Large intestine (tissue), 3 donors: ENCODE measurements around the gene ADCY7. TPM values are rescaled to one million over a fixed set of nuclear protein-coding genes. Genes with fewer than 3 reads are reported as not detected.
A peak's percentile ranks its signal among the peaks of the same experiment; 100 is the strongest.

Experiments
- DNase-seq, 2 donors: peaks; one replicate each; pipeline versions ENCODE4 v3.0.0 to v3.0.0-alpha.2; 2013
- H3K27ac ChIP-seq: one replicate; pipeline ENCODE4 v1.5.1; 2013; ENCODE audit warnings: low read length
- H3K27me3 ChIP-seq: 2 replicates; pipeline ENCODE4 v1.6.1; 2013; ENCODE audit warnings: low read length; ENCODE audit not compliant: control insufficient read depth, insufficient read depth
- H3K36me3 ChIP-seq: 2 replicates; pipeline ENCODE4 v1.6.1; 2013; ENCODE audit warnings: low read length; ENCODE audit not compliant: control insufficient read depth, insufficient read depth
- H3K4me1 ChIP-seq: one replicate; pipeline ENCODE4 v1.6.1; 2013; ENCODE audit warnings: low read length; ENCODE audit not compliant: control insufficient read depth, insufficient read depth
- H3K4me3 ChIP-seq: one replicate; pipeline ENCODE4 v1.5.1; 2013; ENCODE audit warnings: low read length
- H3K9me3 ChIP-seq: one replicate; pipeline ENCODE4 v1.6.1; 2013; ENCODE audit warnings: mild to moderate bottlenecking, low read depth, low read length, moderate library complexity; ENCODE audit not compliant: control insufficient read depth
- WGBS: methylation state at CpG from one replicate; pipeline ENCODE4 v1.1.5; 2013; ENCODE audit warnings: low lambda C conversion rate; ENCODE audit not compliant: insufficient coverage; 5-methylcytosine and 5-hydroxymethylcytosine counted together
- polyA plus RNA-seq: library from polyadenylated mRNA; unstranded; fragments of 120-200 nt; gene quantifications from one replicate; pipeline ENCODE4 v1.2.1, GENCODE V29; 2013

ADCY7 gene
- polyA plus RNA-seq, 1 donor = 10.0 TPM

DNA sequence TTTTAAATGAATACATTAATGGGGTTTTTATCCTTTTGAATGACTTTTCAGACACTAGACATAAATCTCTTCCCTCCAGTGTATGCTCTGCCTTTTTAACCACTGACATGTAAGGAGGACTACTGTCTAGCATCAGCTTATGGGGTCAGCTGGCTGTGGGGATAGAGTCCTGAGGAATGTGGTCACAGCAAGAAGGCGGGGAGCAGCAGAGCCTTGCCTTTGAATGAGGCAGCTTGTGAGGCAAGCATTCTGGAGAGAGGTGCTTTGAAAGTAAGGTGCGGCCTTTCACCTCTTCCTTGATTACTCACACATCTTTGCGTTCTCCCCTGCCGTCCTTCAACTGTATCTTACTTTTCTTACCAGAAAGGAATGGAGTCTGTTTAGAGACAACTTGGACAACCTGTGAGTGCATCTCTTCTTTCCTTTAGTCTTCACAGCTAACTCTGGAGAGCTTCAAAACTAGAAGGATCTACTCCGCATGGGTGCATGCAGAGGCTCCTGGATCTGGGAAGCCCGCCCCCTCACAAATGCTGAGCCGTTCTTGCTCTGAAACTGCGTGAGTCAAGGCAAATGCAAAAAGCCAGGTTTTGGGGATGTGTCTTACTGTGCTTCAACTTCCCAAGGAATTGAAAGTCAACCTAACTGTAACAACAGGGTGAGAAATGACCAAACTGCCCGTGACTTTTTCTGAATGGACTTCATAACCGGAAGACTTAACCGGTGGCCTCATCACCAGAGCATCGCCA, 49.9 kb downstream of the ADCY7 start:
- H3K27me3 ChIP-seq = no peaks in the 10 kb centered on the region
- no peaks in the 10 kb centered on the region for H3K4me1 ChIP-seq
- no CpG with 5 or more reads among the region's 12 CpGs for whole genome bisulfite sequencing
- H3K27ac ChIP-seq = no peak overlapping the region
- H3K4me3 ChIP-seq = no peak overlapping the region
- H3K36me3 ChIP-seq = peaks cover 75% of the 10 kb centered on the region
- DNase-seq = no peak
- no peaks in the 10 kb centered on the region for H3K9me3 ChIP-seq

GRCh38 chr16:50316848-50317630, 50.7 kb downstream of the ADCY7 start:
- Histone ChIP-seq H3K27me3 (no peaks in the 10 kb centered on the region), H3K36me3 (peaks cover 79% of the 10 kb centered on the region), H3K4me1 (no peaks in the 10 kb centered on the region), H3K4me3 (no peak overlapping the region), H3K9me3 (no peaks in the 10 kb centered on the region), H3K27ac (no peak overlapping the region)
- WGBS = no CpG with 5 or more reads among the region's 10 CpGs
- DNase-seq = no peak

DNA sequence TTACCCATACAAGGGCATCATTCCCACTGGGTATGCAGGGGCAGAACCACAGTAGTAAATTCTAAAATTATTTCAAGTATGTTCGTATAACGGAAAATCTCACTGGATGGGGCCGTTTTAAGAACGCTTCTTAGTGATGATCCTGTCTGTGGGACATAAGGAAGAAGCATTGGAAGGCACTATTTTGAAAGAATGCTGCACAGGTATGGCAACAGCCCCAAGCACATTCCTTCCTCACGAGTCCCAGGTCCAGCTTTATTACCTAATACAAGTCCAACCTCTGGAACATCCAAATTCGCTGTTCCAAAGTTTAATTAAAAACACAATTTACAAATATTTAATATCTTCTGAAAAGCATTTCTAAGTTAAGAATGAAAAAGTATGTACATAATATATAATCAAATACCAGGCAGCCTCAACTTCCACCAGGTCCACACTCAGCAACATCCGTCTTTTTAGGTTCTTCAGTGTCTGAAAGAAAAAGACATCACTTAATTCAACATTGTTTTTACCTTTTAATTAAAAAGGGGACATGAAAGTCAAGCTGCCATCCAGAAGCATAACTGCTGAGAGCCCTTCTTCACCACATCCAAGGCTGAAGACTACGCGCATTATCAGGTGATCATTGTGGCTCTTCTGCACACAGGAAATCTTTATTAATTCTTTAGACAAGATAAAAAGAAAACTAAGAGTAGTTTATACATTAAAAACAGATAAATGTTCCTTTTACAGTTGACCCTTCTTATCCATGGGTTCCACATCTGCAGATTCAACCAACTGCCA, 52.6 kb downstream of the ADCY7 start:
- Histone ChIP-seq H3K9me3 (no peaks in the 10 kb centered on the region), H3K27ac (no peak overlapping the region), H3K27me3 (no peaks in the 10 kb centered on the region), H3K36me3 (peaks cover 73% of the 10 kb centered on the region), H3K4me3 (no peak overlapping the region), H3K4me1 (no peaks in the 10 kb centered on the region)
- no peak for DNase-seq
- 96% methylated on average over 5 of the region's 9 CpGs for WGBS

GRCh38 chr16:50320310-50320709, 54.0 kb downstream of the ADCY7 start:
- Histone ChIP-seq H3K27me3 (no peaks in the 10 kb centered on the region), H3K4me1 (no peaks in the 10 kb centered on the region), H3K4me3 (no peak overlapping the region), H3K36me3 (peaks cover 77% of the 10 kb centered on the region), H3K9me3 (no peaks in the 10 kb centered on the region), H3K27ac (no peak overlapping the region)
- peak in 1 of 2 donors; percentile 0 for DNase-seq
- WGBS = no CpG with 5 or more reads among the region's 5 CpGs

GRCh38 chr16:50322333-50322732, 56.0 kb downstream of the ADCY7 start:
- H3K4me1 ChIP-seq = no peaks in the 10 kb centered on the region
- H3K9me3 ChIP-seq = no peaks in the 10 kb centered on the region
- H3K36me3 ChIP-seq = peaks cover 71% of the 10 kb centered on the region

GRCh38 chr16:50323335-50324011, 57.1 kb downstream of the ADCY7 start:
- H3K27ac ChIP-seq = no peak overlapping the region
- no peaks in the 10 kb centered on the region for H3K4me1 ChIP-seq
- H3K27me3 ChIP-seq = no peaks in the 10 kb centered on the region
- 80% methylated on average over 2 of the region's 11 CpGs for WGBS
- H3K36me3 ChIP-seq = peaks cover 68% of the 10 kb centered on the region
- DNase-seq = peak in 1 of 2 donors; percentile 9
- H3K9me3 ChIP-seq = no peaks in the 10 kb centered on the region
- no peak overlapping the region for H3K4me3 ChIP-seq

More at GRCh38 chr16:50322333-50322732, 56.0 kb downstream of the ADCY7 start:
- no peak for DNase-seq
- WGBS = 100% methylated on average over 1 of the region's 1 CpG
- no peaks in the 10 kb centered on the region for H3K27me3 ChIP-seq
- H3K27ac ChIP-seq = no peak overlapping the region
- H3K4me3 ChIP-seq = no peak overlapping the region

DNA sequence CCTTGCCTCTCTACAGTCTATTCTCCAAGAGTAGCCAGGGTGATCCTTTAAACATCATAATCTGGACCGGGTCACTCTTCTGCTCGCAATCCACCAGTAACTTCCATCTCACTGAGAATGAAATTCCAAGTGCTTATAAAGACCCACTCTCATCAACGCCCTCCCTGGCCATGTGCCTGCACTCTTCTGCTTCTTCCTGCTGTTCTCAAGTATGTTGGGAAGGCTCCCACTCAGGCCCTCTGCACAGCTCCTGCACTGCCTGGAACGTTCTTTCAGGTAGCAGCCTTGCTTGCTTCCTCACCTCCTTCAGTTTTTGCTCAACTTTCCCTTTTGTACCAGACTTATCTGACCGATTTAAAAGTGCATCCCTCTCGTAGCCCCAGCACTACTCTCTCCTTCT, 58.0 kb downstream of the ADCY7 start:
- Histone ChIP-seq H3K36me3 (peaks cover 67% of the 10 kb centered on the region), H3K27me3 (no peaks in the 10 kb centered on the region), H3K9me3 (no peaks in the 10 kb centered on the region), H3K27ac (no peak overlapping the region), H3K4me3 (no peak overlapping the region), H3K4me1 (no peaks in the 10 kb centered on the region)
- 90% methylated on average over 3 of the region's 6 CpGs for WGBS
- DNase-seq = no peak

- no peaks in the 10 kb centered on the region for H3K9me3 ChIP-seq
- H3K27ac ChIP-seq = no peak overlapping the region
- H3K4me3 ChIP-seq = no peak overlapping the region
- peaks cover 51% of the 10 kb centered on the region for H3K36me3 ChIP-seq
- WGBS = no CpG with 5 or more reads among the region's 5 CpGs
- no peaks in the 10 kb centered on the region for H3K4me1 ChIP-seq
- no peak for DNase-seq
- no peaks in the 10 kb centered on the region for H3K27me3 ChIP-seq
Observed at GRCh38 chr16:50326264-50326663, 59.9 kb downstream of the ADCY7 start.

GRCh38 chr16:50326835-50327465, 60.6 kb downstream of the ADCY7 start:
- H3K4me1 ChIP-seq = no peaks in the 10 kb centered on the region
- WGBS = 100% methylated on average over 1 of the region's 7 CpGs
- H3K27ac ChIP-seq = no peak overlapping the region
- peaks cover 49% of the 10 kb centered on the region for H3K36me3 ChIP-seq
- no peak overlapping the region for H3K4me3 ChIP-seq
- H3K9me3 ChIP-seq = no peaks in the 10 kb centered on the region
- no peak for DNase-seq
- H3K27me3 ChIP-seq = no peaks in the 10 kb centered on the region
